Left lung (tissue), 10 donors: ENCODE measurements around the gene B4GALT3. TPM values are rescaled to one million over a fixed set of nuclear protein-coding genes. Genes with fewer than 3 reads are reported as not detected.

Source experiments
- ATAC-seq: fragments of 200-7000 bp; cut with Tn5 transposase; one replicate; pipeline ENCODE4 v1.9.1; 2020; ENCODE audit warnings: moderate library complexity
- DNase-seq, 4 donors: peaks; one replicate each; pipeline ENCODE4 v3.0.0-alpha.2; 2013 to 2020
- H3K27ac ChIP-seq, 2 donors: fragments of 200-600 bp; sonication (generic) in 1 of 2; one replicate each; pipeline versions ENCODE4 v1.5.0 to v1.8.0; 2020 to 2021
- H3K27me3 ChIP-seq, 2 donors: fragments of 200-600 bp; sonication (generic) in 1 of 2; one replicate each; pipeline versions ENCODE4 v1.5.0 to v1.8.0; 2020 to 2021
- H3K36me3 ChIP-seq, 2 donors: fragments of 200-600 bp; sonication (generic) in 1 of 2; one replicate each; pipeline versions ENCODE4 v1.5.0 to v1.8.0; 2020 to 2021
- H3K4me1 ChIP-seq, 2 donors: fragments of 200-600 bp; one replicate each; pipeline ENCODE4 v1.8.0; 2021
- H3K4me3 ChIP-seq, 2 donors: fragments of 200-600 bp; sonication (generic) in 1 of 2; one replicate each; pipeline versions ENCODE4 v1.5.0 to v1.8.0; 2020 to 2021; ENCODE audit warnings: mild to moderate bottlenecking in 1 of 2
- H3K9me3 ChIP-seq, 2 donors: fragments of 200-600 bp; sonication (generic) in 1 of 2; one replicate each; pipeline versions ENCODE4 v1.5.0 to v1.8.0; 2020 to 2021
- CTCF ChIP-seq, 2 donors: fragments of 200-600 bp; sonication (generic) in 1 of 2; IDR thresholded peaks; one replicate each; pipeline versions ENCODE4 v1.5.0 to v1.8.0; 2021; ENCODE audit warnings: antibody characterized with exemption in 2 of 2
- intact Hi-C, 2 donors: fragments of 100-400 bp; cut with DNase I; formaldehyde crosslinking; loops; one replicate each; pipeline versions ENCODE4 v1.11.2 to v1.14.2; 2022
- polyA plus RNA-seq, 6 donors: library from polyadenylated mRNA; unstranded; fragments of 120-200 nt; gene quantifications; one replicate each; pipeline ENCODE4 v1.2.1, GENCODE V29; 2013; ENCODE audit not compliant: insufficient read length in 6 of 6
- total RNA-seq, 2 donors: library from RNA; stranded (reverse); fragmentation: NEBNext Ultra II Directional; extraction: Animal tissue kit (Norgen Biotek cat#: 25700); gene quantifications; one replicate each; pipeline ENCODE4 v1.2.1, GENCODE V29; 2021
- donor health status: DM: no; HTN: yes; CAD: no.
- donor health status: DM: no; HTN: no; CAD: no.

Gene B4GALT3
- total and polyA plus RNA-seq, 8 donors: 35.3 to 42.3 (median 37.2) TPM

- DNase-seq (no peak), ATAC-seq (no peak)
- Histone ChIP-seq H3K9me3 (no peaks in the 10 kb centered on the region), H3K4me1 (peaks cover 5 to 69% of the 10 kb centered on the region in 2 donors), H3K27me3 (peaks cover 0 to 4% of the 10 kb centered on the region in 2 donors), H3K27ac (no peak overlapping the region), H3K36me3 (peaks cover 0 to 14% of the 10 kb centered on the region in 2 donors), H3K4me3 (no peak overlapping the region)
- TF ChIP-seq CTCF (IDR thresholded peaks at IDR 0.05): no peak
- intact Hi-C loops: no loop called here
Observed at GRCh38 chr1:161188381-161188780, 11.1 kb upstream of the B4GALT3 start.

GRCh38 chr1:161187311-161187710 lies 10.0 kb upstream of the B4GALT3 start:
- Histone ChIP-seq H3K27ac (no peak overlapping the region), H3K9me3 (no peaks in the 10 kb centered on the region), H3K27me3 (peaks cover 0 to 4% of the 10 kb centered on the region in 2 donors), H3K36me3 (peaks cover 0 to 14% of the 10 kb centered on the region in 2 donors), H3K4me1 (peaks cover 5 to 71% of the 10 kb centered on the region in 2 donors), H3K4me3 (no peak overlapping the region)
- intact Hi-C loops: no loop called here
- no peak for ATAC-seq
- no peak for DNase-seq
- no peak for TF ChIP-seq CTCF (IDR thresholded peaks at IDR 0.05)

- peak overlapping the region; percentile 78 to 85 for H3K27ac ChIP-seq
- H3K4me1 ChIP-seq: peaks cover 5 to 73% of the 10 kb centered on the region in 2 donors
- peaks cover 0 to 4% of the 10 kb centered on the region in 2 donors for H3K36me3 ChIP-seq
- intact Hi-C loops: no loop called here
- H3K27me3 ChIP-seq: peaks cover 0 to under 1% of the 10 kb centered on the region in 2 donors
- H3K9me3 ChIP-seq: no peaks in the 10 kb centered on the region
- ATAC-seq: peak; percentile 54
- DNase-seq: peak in 1 of 4 donors; percentile 42
- H3K4me3 ChIP-seq: no peak overlapping the region
- no peak for TF ChIP-seq CTCF (IDR thresholded peaks at IDR 0.05)
Observed at GRCh38 chr1:161185732-161186311, 8.5 kb upstream of the B4GALT3 start.

GRCh38 chr1:161185282-161185682 lies 8.0 kb upstream of the B4GALT3 start:
- Histone ChIP-seq H3K36me3 (no peaks in the 10 kb centered on the region), H3K27me3 (no peaks in the 10 kb centered on the region), H3K4me1 (peaks cover 5 to 73% of the 10 kb centered on the region in 2 donors), H3K4me3 (no peak overlapping the region), H3K27ac (peak overlapping the region; percentile 78 to 85), H3K9me3 (no peaks in the 10 kb centered on the region)
- TF ChIP-seq CTCF (IDR thresholded peaks at IDR 0.05): no peak
- intact Hi-C loops: no loop called here
- peak in 2 of 4 donors; percentile 81 to 84 for DNase-seq
- ATAC-seq: peak; percentile 80

GRCh38 chr1:161182214-161182613 lies 4.9 kb upstream of the B4GALT3 start:
- H3K36me3 ChIP-seq: no peaks in the 10 kb centered on the region
- H3K4me1 ChIP-seq: peaks cover 5 to 63% of the 10 kb centered on the region in 2 donors
- intact Hi-C loops: no loop called here
- H3K27me3 ChIP-seq: no peaks in the 10 kb centered on the region
- H3K4me3 ChIP-seq: no peak overlapping the region
- TF ChIP-seq CTCF (IDR thresholded peaks at IDR 0.05): no peak
- no peaks in the 10 kb centered on the region for H3K9me3 ChIP-seq
- DNase-seq (peak in 1 of 4 donors; percentile 27), ATAC-seq (no peak)
- peak overlapping the region in 1 of 2 donors; percentile 41 for H3K27ac ChIP-seq
